Osteocyte (in vitro differentiated cells): ENCODE data around the gene NOB1. TPM values are rescaled to one million over a fixed set of nuclear protein-coding genes. Genes with fewer than 3 reads are reported as not detected.
"Not testable (repeated sequence)": the region's sequence is repeated elsewhere in the genome, so short reads cannot be mapped to it uniquely, and the experiment has no call there.

Source experiments
- DNase-seq: peaks from one replicate; pipeline ENCODE4 v3.0.0; 2021; ENCODE audit warnings: mixed read lengths; ENCODE audit not compliant: unreplicated experiment; ENCODE audit errors: extremely low spot score
- H3K27ac Mint-ChIP-seq: one replicate; pipeline ENCODE4 v1.8.0; 2021; ENCODE audit warnings: mild to moderate bottlenecking, mixed read lengths; ENCODE audit not compliant: unreplicated experiment
- H3K27me3 Mint-ChIP-seq: one replicate; pipeline ENCODE4 v1.8.0; 2021; ENCODE audit warnings: mixed read lengths; ENCODE audit not compliant: unreplicated experiment
- H3K36me3 Mint-ChIP-seq: one replicate; pipeline ENCODE4 v1.8.0; 2021; ENCODE audit warnings: mixed read lengths; ENCODE audit not compliant: unreplicated experiment
- H3K4me1 Mint-ChIP-seq: one replicate; pipeline ENCODE4 v1.8.0; 2021; ENCODE audit warnings: mixed read lengths; ENCODE audit not compliant: unreplicated experiment
- H3K4me3 Mint-ChIP-seq: one replicate; pipeline ENCODE4 v1.8.0; 2021; ENCODE audit warnings: mild to moderate bottlenecking, moderate library complexity, mixed read lengths; ENCODE audit not compliant: unreplicated experiment
- H3K9me3 Mint-ChIP-seq: one replicate; pipeline ENCODE4 v1.8.0; 2021; ENCODE audit warnings: mixed read lengths; ENCODE audit not compliant: unreplicated experiment
- total RNA-seq: library from RNA; stranded (reverse); gene quantifications from 2 replicates; pipeline ENCODE4 v1.2.1, GENCODE V29; 2021
- TF ChIP-seq, protein P1 (sequence below): fragments of 200-600 bp; sonication (generic); IDR thresholded peaks from 2 replicates; pipeline ENCODE4 v1.5.0; 2021; ENCODE audit warnings: antibody characterized with exemption, mild to moderate bottlenecking, moderate library complexity

The NOB1 gene
- total RNA-seq, 1 donor from 2014 or later = 43.3 TPM

DNA sequence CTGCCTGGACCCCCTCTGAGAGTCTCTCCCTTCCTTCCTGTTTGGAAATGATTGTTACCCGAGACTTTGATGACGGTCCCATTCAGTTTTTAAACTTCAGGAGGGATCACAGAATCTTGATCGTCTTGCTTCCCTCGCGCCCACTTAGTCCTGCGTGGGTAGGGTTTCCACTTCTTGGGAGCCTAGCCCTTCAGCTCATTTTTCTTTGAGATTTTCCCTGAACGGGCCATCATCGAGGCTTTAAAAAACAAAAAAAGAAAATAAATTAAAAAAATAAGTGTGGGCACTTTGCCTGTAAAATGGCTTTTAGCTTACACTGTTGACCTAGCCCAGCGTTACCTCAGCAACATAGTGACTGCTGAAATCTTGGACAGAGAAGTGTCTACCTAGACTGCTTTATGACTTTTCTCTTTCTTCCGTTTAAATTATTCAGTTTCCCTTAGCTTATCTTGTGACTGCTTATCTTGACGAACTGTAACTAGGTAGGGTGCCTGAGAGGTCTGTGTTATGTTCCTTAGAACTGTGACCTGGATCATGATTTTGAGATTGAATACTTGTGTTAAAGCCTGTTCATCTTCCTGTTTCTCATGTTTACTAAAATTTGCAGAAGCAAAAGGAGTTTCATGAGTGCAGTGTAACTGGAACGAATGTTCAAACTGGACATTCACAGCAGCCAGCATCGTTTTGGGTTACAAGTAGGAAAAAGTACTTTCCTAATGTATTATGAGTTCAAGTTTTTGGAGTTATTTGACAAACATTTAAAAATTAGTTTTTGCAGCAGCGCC is 8.3 kb upstream of the NOB1 start:
- Mint-ChIP-seq H3K36me3 (no peaks in the 10 kb centered on the region), H3K4me3 (peak overlapping the region; percentile 90), H3K27ac (peak overlapping the region; percentile 95), H3K27me3 (peaks cover 3% of the 10 kb centered on the region), H3K4me1 (peaks cover 11% of the 10 kb centered on the region), H3K9me3 (no peaks in the 10 kb centered on the region)
- TF ChIP-seq, protein P1, sequence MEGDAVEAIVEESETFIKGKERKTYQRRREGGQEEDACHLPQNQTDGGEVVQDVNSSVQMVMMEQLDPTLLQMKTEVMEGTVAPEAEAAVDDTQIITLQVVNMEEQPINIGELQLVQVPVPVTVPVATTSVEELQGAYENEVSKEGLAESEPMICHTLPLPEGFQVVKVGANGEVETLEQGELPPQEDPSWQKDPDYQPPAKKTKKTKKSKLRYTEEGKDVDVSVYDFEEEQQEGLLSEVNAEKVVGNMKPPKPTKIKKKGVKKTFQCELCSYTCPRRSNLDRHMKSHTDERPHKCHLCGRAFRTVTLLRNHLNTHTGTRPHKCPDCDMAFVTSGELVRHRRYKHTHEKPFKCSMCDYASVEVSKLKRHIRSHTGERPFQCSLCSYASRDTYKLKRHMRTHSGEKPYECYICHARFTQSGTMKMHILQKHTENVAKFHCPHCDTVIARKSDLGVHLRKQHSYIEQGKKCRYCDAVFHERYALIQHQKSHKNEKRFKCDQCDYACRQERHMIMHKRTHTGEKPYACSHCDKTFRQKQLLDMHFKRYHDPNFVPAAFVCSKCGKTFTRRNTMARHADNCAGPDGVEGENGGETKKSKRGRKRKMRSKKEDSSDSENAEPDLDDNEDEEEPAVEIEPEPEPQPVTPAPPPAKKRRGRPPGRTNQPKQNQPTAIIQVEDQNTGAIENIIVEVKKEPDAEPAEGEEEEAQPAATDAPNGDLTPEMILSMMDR = no peak
- DNase-seq = no peak

DNA sequence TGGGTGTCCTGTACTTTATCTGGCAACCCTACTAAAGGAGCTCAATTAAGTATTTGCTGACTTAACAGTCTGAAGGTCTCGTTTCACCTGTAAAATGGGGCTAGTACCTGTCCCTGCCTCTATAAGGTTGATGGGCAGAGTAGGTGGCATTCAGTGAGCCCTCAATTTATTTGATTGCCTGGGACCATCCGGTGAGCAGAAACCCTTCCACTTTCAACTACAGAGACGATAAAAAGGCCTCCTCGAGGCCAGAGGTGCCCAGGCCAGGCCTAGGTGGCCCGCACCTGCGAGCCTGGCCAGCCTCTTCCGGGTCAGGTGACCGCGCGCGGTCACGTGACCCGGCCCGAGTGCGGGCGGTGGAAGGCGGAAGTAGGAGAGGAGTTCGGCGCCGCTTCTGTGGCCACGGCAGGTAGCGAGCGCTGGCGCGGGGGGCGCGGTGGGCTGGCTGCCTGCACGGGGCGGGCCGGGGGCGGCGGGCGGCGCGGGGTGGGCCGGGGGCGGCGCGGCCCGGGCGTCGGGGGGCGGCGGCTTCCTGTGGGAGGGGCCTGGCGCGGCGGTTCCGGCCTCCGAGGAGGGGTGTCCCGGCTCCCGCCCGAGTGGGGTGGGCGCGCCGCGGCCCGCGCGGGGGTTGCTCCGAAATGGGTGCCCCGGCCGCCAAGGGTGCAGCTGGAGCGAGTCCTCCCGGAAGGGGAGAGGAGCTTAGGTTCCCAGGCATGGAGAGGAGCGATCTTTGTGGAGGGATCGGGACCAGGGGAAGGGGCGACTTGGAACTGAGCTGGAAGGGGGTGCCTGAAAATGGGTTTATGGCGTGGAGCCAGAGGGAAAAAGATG is 7.5 kb upstream of the NOB1 start, which contains the start of gene WWP2:
TSS of gene WWP2 (plus strand) at position 350 of the 831 bp plus-strand sequence. CDS start 24,679 bp downstream, outside the sequence.
- peak within 1 kb of the TSS; percentile 95 for H3K27ac Mint-ChIP-seq
- H3K9me3 Mint-ChIP-seq = no peaks in the 10 kb centered on the region
- H3K4me1 Mint-ChIP-seq = peaks cover 11% of the 10 kb centered on the region
- TF ChIP-seq, protein P1 = no peak
- peaks cover 3% of the 10 kb centered on the region for H3K27me3 Mint-ChIP-seq
- DNase-seq = peak; percentile 89
- H3K4me3 Mint-ChIP-seq = peak within 1 kb of the TSS; percentile 90
- no peaks in the 10 kb centered on the region for H3K36me3 Mint-ChIP-seq

DNA sequence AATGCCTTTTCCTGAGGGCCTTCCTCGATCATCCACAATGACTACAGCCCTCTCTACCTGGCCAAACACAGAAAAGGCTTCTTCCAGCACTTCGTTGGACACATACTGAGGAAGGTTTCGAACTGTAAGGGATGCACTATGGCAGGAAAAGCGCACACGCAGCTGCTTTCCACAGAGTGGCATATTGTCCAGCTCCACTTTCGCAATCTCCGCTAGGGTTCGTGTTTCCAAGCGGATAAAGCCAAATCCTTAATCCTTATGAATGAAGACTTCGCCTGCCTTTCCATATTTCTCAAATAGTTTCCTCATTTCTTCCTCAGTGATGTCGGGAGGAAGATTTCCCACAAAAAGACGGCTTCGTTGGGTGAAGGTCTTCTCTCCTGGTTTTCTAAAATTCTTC is 2.6 kb upstream of the NOB1 start:
- not testable (repeated sequence) for H3K36me3 Mint-ChIP-seq, DNase-seq, H3K4me3 Mint-ChIP-seq, H3K27ac Mint-ChIP-seq, H3K27me3 Mint-ChIP-seq, H3K9me3 Mint-ChIP-seq
- H3K4me1 Mint-ChIP-seq = peaks cover 22% of the 10 kb centered on the region

DNA sequence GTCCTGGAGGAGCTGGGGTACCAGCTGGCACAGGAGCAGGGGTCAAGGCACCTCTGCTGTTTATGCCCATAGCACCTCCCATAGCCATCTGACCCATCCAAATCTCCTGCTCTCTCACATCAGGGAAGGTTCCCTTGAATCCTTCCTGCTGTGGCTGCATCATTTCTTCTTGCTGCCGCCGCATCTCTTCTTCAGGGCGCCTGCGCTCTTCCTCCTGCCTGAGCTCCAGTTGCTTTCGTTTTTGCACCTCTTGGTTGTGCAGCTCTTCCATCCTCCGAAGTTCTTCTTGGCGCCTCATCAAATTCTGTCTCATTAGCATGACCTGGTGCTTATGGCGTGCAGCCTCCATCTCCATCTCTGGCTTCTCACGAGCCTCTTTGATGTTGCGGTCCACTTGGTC is 2.0 kb upstream of the NOB1 start:
- no peak overlapping the region for H3K27ac Mint-ChIP-seq
- TF ChIP-seq, protein P1 = no peak
- peaks cover 3% of the 10 kb centered on the region for H3K27me3 Mint-ChIP-seq
- no peak for DNase-seq
- H3K9me3 Mint-ChIP-seq = no peaks in the 10 kb centered on the region
- no peak overlapping the region for H3K4me3 Mint-ChIP-seq
- no peaks in the 10 kb centered on the region for H3K36me3 Mint-ChIP-seq
- peaks cover 23% of the 10 kb centered on the region for H3K4me1 Mint-ChIP-seq

DNA sequence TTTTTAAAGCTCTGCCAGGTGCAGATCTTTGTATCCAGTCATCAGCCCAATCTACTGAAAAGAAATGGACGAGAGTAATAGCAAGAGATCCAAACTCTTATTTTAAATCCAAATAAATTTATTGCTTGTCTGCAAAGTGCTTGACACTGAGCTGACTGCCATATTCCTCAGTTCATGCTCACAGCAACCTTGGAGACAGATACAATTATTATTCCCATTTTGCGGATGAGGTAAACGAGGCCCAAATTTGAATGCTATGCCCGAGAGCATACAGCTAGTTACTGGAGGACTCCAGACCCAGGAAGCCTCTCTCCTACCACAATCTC is 620 bp downstream of the NOB1 start:
- DNase-seq = no peak
- H3K36me3 Mint-ChIP-seq = peaks cover 9% of the 10 kb centered on the region
- TF ChIP-seq, protein P1 = no peak
- no peaks in the 10 kb centered on the region for H3K9me3 Mint-ChIP-seq
- H3K27me3 Mint-ChIP-seq = peaks cover 3% of the 10 kb centered on the region
- H3K27ac Mint-ChIP-seq = peak overlapping the region; percentile 93
- peak overlapping the region; percentile 100 for H3K4me3 Mint-ChIP-seq
- peaks cover 23% of the 10 kb centered on the region for H3K4me1 Mint-ChIP-seq
